ENCODE measurements around the gene CA7. TPM values are rescaled to one million over a fixed set of nuclear protein-coding genes. Genes with fewer than 3 reads are reported as not detected.

Gene CA7
- total RNA-seq, 1 donor from 2014 or later, result not detected

- Histone ChIP-seq H3K4me1 (no peaks in the 10 kb centered on the region), H3K4me3 (no peak overlapping the region), H3K36me3 (no peaks in the 10 kb centered on the region), H3K9me3 (no peaks in the 10 kb centered on the region), H3K27me3 (no peaks in the 10 kb centered on the region), H3K27ac (no peak overlapping the region)
- intact Hi-C loops (cut with DNase I), result no loop called here
- no peak for ATAC-seq
- TF ChIP-seq, protein P1, sequence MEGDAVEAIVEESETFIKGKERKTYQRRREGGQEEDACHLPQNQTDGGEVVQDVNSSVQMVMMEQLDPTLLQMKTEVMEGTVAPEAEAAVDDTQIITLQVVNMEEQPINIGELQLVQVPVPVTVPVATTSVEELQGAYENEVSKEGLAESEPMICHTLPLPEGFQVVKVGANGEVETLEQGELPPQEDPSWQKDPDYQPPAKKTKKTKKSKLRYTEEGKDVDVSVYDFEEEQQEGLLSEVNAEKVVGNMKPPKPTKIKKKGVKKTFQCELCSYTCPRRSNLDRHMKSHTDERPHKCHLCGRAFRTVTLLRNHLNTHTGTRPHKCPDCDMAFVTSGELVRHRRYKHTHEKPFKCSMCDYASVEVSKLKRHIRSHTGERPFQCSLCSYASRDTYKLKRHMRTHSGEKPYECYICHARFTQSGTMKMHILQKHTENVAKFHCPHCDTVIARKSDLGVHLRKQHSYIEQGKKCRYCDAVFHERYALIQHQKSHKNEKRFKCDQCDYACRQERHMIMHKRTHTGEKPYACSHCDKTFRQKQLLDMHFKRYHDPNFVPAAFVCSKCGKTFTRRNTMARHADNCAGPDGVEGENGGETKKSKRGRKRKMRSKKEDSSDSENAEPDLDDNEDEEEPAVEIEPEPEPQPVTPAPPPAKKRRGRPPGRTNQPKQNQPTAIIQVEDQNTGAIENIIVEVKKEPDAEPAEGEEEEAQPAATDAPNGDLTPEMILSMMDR (IDR thresholded peaks at IDR 0.05), result no peak
- no peak for DNase-seq
Measured at GRCh38 chr16:66857437-66857836, 13.2 kb downstream of the CA7 start.

- no peaks in the 10 kb centered on the region for H3K9me3 ChIP-seq
- no peak overlapping the region for H3K4me3 ChIP-seq
- intact Hi-C loops (cut with DNase I), result no loop called here
- DNase-seq, result peak; percentile 81
- no peaks in the 10 kb centered on the region for H3K36me3 ChIP-seq
- no peaks in the 10 kb centered on the region for H3K4me1 ChIP-seq
- H3K27me3 ChIP-seq, result no peaks in the 10 kb centered on the region
- H3K27ac ChIP-seq, result no peak overlapping the region
- ATAC-seq, result peak; percentile 75
- TF ChIP-seq, protein P1 (IDR thresholded peaks at IDR 0.05), result no peak
Measured at GRCh38 chr16:66858740-66859396, 14.7 kb downstream of the CA7 start.

DNA sequence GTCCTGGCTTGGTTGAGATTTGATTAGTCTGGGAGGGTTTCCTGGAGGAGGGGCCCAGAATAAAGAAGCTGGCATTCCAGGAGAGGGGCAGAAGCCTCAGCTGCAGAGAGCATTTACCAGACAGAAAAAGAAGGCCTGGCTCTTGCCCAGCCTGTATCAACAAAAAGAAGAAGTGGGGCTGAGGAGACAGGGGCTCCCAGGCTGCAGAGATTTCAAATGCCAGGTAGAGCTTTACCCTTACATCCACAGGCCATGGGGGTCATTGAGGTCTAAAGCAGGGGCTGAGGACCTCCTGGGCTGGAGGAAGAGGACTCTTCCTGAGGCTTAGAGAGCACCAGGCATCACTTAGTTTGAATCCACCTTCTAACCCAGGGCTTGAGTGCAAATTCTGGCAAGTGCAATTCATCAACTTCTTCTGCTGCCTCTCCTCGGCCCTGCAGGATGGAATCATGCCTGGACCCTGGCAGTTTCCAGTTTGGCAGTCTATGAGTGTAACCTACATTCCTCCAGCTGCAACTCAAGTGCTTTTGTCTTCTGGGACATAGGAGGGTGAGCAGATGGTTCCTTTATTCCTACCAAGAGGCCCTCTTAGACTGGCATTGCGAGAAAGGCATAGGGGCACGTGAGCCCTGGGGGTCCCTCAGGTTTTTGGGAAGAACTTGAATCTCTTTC lies 15.3 kb downstream of the CA7 start:
- no peak for ATAC-seq
- Histone ChIP-seq H3K4me3 (no peak overlapping the region), H3K4me1 (no peaks in the 10 kb centered on the region), H3K9me3 (no peaks in the 10 kb centered on the region), H3K27me3 (no peaks in the 10 kb centered on the region), H3K36me3 (no peaks in the 10 kb centered on the region), H3K27ac (no peak overlapping the region)
- intact Hi-C loops (cut with DNase I), result no loop called here
- TF ChIP-seq, protein P1 (IDR thresholded peaks at IDR 0.05), result no peak
- DNase-seq, result no peak

DNA sequence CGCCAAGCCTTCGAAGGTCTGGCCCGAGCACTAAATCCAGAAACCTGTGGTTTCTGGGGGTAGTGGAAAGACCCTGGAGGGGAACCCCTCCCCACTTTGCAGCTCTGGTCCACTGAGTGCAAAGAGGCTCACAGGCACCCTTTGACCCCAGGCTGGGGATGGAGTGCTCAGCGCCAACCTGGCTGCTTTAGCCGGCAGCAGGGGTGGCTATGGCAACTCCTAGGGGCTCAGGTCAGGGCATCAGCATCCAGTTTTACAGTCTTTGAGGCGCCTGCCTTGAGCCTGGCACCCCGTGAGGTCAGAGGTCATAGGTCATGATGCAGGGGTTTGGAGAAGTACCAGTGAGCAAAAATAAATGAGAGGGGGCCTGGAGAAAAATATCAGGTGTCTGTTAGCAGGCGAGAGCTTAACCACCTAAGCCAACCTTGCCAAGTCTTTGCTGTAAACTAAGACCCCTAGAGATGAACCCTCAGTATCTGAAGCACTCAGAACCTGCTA lies 17.9 kb downstream of the CA7 start:
- Histone ChIP-seq H3K4me1 (no peaks in the 10 kb centered on the region), H3K4me3 (no peak overlapping the region), H3K9me3 (no peaks in the 10 kb centered on the region), H3K27me3 (no peaks in the 10 kb centered on the region), H3K27ac (no peak overlapping the region), H3K36me3 (no peaks in the 10 kb centered on the region)
- intact Hi-C loops (cut with DNase I), result no loop called here
- TF ChIP-seq, protein P1 (IDR thresholded peaks at IDR 0.05), result no peak
- DNase-seq, result peak; percentile 27
- ATAC-seq, result no peak

DNA sequence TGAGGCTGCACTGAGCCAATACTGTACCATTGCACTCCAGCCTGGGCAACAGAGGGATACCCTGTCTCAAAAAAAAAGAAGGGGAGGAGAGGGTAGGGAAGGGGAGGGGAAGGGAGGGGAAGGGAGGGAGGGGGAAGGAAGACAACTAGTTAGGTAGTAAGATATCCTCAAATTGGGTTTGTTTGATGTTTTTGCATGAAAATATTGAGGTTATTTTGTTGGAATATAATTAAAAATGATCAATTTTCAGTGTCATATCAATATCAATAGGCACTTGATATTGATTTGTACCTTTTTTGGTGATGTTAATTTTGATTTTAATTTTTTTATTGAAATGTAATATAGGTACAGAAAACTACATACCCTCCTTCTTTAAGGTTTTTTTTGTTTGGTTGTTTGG lies 19.5 kb downstream of the CA7 start:
- no peak for ATAC-seq
- H3K36me3 ChIP-seq, result no peaks in the 10 kb centered on the region
- no peaks in the 10 kb centered on the region for H3K4me1 ChIP-seq
- no peaks in the 10 kb centered on the region for H3K27me3 ChIP-seq
- intact Hi-C loops (cut with DNase I), result no loop called here
- H3K27ac ChIP-seq, result no peak overlapping the region
- TF ChIP-seq, protein P1 (IDR thresholded peaks at IDR 0.05), result no peak
- H3K9me3 ChIP-seq, result no peaks in the 10 kb centered on the region
- H3K4me3 ChIP-seq, result no peak overlapping the region
- no peak for DNase-seq
